GM18873 (cell line): Measurements from ENCODE around the gene AHSG.
A peak's percentile ranks its signal among the peaks of the same experiment; 100 is the strongest.
"Not testable (repeated sequence)": the region's sequence is repeated elsewhere in the genome, so short reads cannot be mapped to it uniquely, and the experiment has no call there.

Experiments used
- ATAC-seq: cut with Tn5 transposase; IDR thresholded peaks from one replicate; pipeline ENCODE4 v1.9.1; 2021; ENCODE audit warnings: mild to moderate bottlenecking, moderate library complexity, moderate number of reproducible peaks; ENCODE audit not compliant: unreplicated experiment, low FRiP score

Gene AHSG

GRCh38 chr3:186616299-186616617 lies 3.4 kb downstream of the AHSG start:
- ATAC-seq, result no peak

- peak; percentile 88 for ATAC-seq
Observed at GRCh38 chr3:186617036-186617946, 4.4 kb downstream of the AHSG start.

GRCh38 chr3:186618318-186618938 lies 5.6 kb downstream of the AHSG start:
- ATAC-seq, result no peak

GRCh38 chr3:186619787-186620212 lies 6.9 kb downstream of the AHSG start:
- ATAC-seq, result no peak

GRCh38 chr3:186620213-186621092 lies 7.6 kb downstream of the AHSG start:
- ATAC-seq, result no peak

GRCh38 chr3:186621894-186622650 lies 9.2 kb downstream of the AHSG start:
- no peak for ATAC-seq

GRCh38 chr3:186622651-186623310 lies 9.9 kb downstream of the AHSG start:
- no peak for ATAC-seq

GRCh38 chr3:186624598-186624997 lies 11.7 kb downstream of the AHSG start:
- ATAC-seq, result no peak

GRCh38 chr3:186625600-186626042 lies 12.8 kb downstream of the AHSG start:
- ATAC-seq, result no peak

GRCh38 chr3:186626254-186626847 lies 13.5 kb downstream of the AHSG start:
- no peak for ATAC-seq

- ATAC-seq, result no peak
Observed at GRCh38 chr3:186627852-186628414, 15.1 kb downstream of the AHSG start.

GRCh38 chr3:186628756-186629155 lies 15.9 kb downstream of the AHSG start:
- no peak for ATAC-seq

- no peak for ATAC-seq
Observed at GRCh38 chr3:186630950-186631641, 18.2 kb downstream of the AHSG start.

- no peak for ATAC-seq
Observed at GRCh38 chr3:186633481-186633880, 20.6 kb downstream of the AHSG start.

- not testable (repeated sequence) for ATAC-seq
Observed at GRCh38 chr3:186634207-186634606, 21.3 kb downstream of the AHSG start.

GRCh38 chr3:186635532-186635931 lies 22.7 kb downstream of the AHSG start:
- no peak for ATAC-seq

GRCh38 chr3:186636536-186636935 lies 23.7 kb downstream of the AHSG start:
- ATAC-seq, result no peak

- ATAC-seq, result no peak
Observed at GRCh38 chr3:186637686-186638085, 24.8 kb downstream of the AHSG start.
